HepG2 (cell line): Measurements from ENCODE around the gene ZBTB21. TPM values are rescaled to one million over a fixed set of nuclear protein-coding genes. Genes with fewer than 3 reads are reported as not detected.

Experiments
- ARID3A ChIP-seq: IDR thresholded peaks from 2 replicates; pipeline ENCODE4 v1.6.1; 2012; ENCODE audit warnings: low read depth, low read length, improper control_type of control experiment
- CBFB ChIP-seq: sonication (generic); formaldehyde crosslinking; IDR thresholded peaks from 2 replicates; pipeline ENCODE4 v1.4.0; 2020; ENCODE audit warnings: missing genetic modification reagents
- CTCF ChIP-seq: sonication (generic); formaldehyde crosslinking; IDR thresholded peaks from 2 replicates; pipeline ENCODE4 v1.5.0; 2020; ENCODE audit warnings: mild to moderate bottlenecking, missing genetic modification reagents, moderate library complexity
- DMAP1 ChIP-seq: IDR thresholded peaks from 2 replicates; pipeline ENCODE4 v1.6.1; 2016
- GPN1 ChIP-seq: sonication (generic); formaldehyde crosslinking; IDR thresholded peaks from 2 replicates; pipeline ENCODE4 v1.5.1; 2020; ENCODE audit warnings: missing genetic modification reagents, borderline replicate concordance
- KLF15 ChIP-seq: sonication (generic); formaldehyde crosslinking; IDR thresholded peaks from 2 replicates; pipeline ENCODE4 v1.8.1; 2023; ENCODE audit warnings: borderline replicate concordance, mild to moderate bottlenecking, inconsistent platforms, missing genetic modification reagents, mixed read lengths
- LBX2 ChIP-seq: sonication (generic); formaldehyde crosslinking; IDR thresholded peaks from 2 replicates; pipeline ENCODE4 v1.5.0; 2020; ENCODE audit warnings: missing genetic modification reagents, mild to moderate bottlenecking, borderline replicate concordance
- LRRFIP1 ChIP-seq: sonication (generic); formaldehyde crosslinking; conservative IDR thresholded peaks from 2 replicates; pipeline ENCODE4 v1.4.0; 2020; ENCODE audit warnings: missing genetic modification reagents
- MAF1 ChIP-seq: sonication (generic); formaldehyde crosslinking; IDR thresholded peaks from 2 replicates; pipeline ENCODE4 v1.5.0; 2020; ENCODE audit warnings: missing genetic modification reagents, borderline replicate concordance
- MAZ ChIP-seq, 2 experiments: sonication (generic) in 1 of 2; formaldehyde crosslinking in 1 of 2; IDR thresholded peaks; 2 replicates each; pipeline versions ENCODE4 v1.5.0 to v1.6.1; 2012 to 2020; ENCODE audit warnings: low read depth in 2 of 2, mild to moderate bottlenecking in 2 of 2, borderline replicate concordance in 1 of 2, improper control_type of control experiment in 1 of 2, low read length in 1 of 2, missing genetic modification reagents in 1 of 2, moderate library complexity in 1 of 2
- MTA3 ChIP-seq: sonication (generic); formaldehyde crosslinking; IDR thresholded peaks from 2 replicates; pipeline ENCODE4 v1.4.0; 2020; ENCODE audit warnings: missing genetic modification reagents
- SP5 ChIP-seq: IDR thresholded peaks from 2 replicates; pipeline ENCODE4 v1.6.1; 2016; ENCODE audit warnings: low read depth, borderline replicate concordance
- TCF7 ChIP-seq: sonication (generic); IDR thresholded peaks from 2 replicates; pipeline ENCODE4 v1.6.1; 2016; ENCODE audit warnings: antibody characterized with exemption, low read depth
- TFE3 ChIP-seq: IDR thresholded peaks from 2 replicates; pipeline ENCODE4 v1.6.1; 2016
- ZFP37 ChIP-seq: sonication (generic); formaldehyde crosslinking; IDR thresholded peaks from 2 replicates; pipeline ENCODE4 v1.4.0; 2020; ENCODE audit warnings: missing genetic modification reagents, borderline replicate concordance
- ZKSCAN1 ChIP-seq: fragments of 150-350 bp; IDR thresholded peaks from 2 replicates; pipeline ENCODE4 v1.6.1; 2014; ENCODE audit warnings: low read length
- ZNF230 ChIP-seq: sonication (generic); formaldehyde crosslinking; IDR thresholded peaks from 2 replicates; pipeline ENCODE4 v1.4.0; 2020; ENCODE audit warnings: mild to moderate bottlenecking, missing genetic modification reagents
- ZNF484 ChIP-seq: sonication (generic); formaldehyde crosslinking; IDR thresholded peaks from 2 replicates; pipeline ENCODE4 v1.5.1; 2020; ENCODE audit warnings: mild to moderate bottlenecking, low read depth, missing genetic modification reagents, borderline replicate concordance
- ZNF557 ChIP-seq: sonication (generic); formaldehyde crosslinking; IDR thresholded peaks from 2 replicates; pipeline ENCODE4 v1.4.0; 2020; ENCODE audit warnings: missing genetic modification reagents
- ZNF562 ChIP-seq: sonication (generic); formaldehyde crosslinking; IDR thresholded peaks from 2 replicates; pipeline ENCODE4 v1.8.0; 2022; ENCODE audit warnings: missing genetic modification reagents, borderline replicate concordance
- ZNF678 ChIP-seq: sonication (generic); formaldehyde crosslinking; IDR thresholded peaks from 2 replicates; pipeline ENCODE4 v1.4.0; 2020; ENCODE audit warnings: mild to moderate bottlenecking, missing genetic modification reagents
- ZNF883 ChIP-seq: sonication (generic); formaldehyde crosslinking; IDR thresholded peaks from 2 replicates; pipeline ENCODE4 v1.5.1; 2020; ENCODE audit warnings: mild to moderate bottlenecking, missing genetic modification reagents; ENCODE audit errors: not compliant biosample characterization
- polyA plus RNA-seq, 8 experiments: library from polyadenylated mRNA; depleted of rRNA in 3 of 8; stranded (reverse) in 7 of 8; unstranded in 1 of 8; fragments of >200 nt; fragmentation: Illumina TruSeq in 4 of 8; extraction: Trizol in 4 of 8; gene quantifications; 2 replicates each; pipeline versions ENCODE4 v1.2.1 to v1.2.3, GENCODE V29; 2011 to 2016; ENCODE audit warnings: low read depth in 4 of 8, missing spikeins in 1 of 8, mixed read lengths in 1 of 8; ENCODE audit not compliant: insufficient read depth in 1 of 8
- total RNA-seq, 5 experiments: library from RNA; depleted of rRNA; stranded (reverse); fragments of >200 nt; fragmentation: Illumina TruSeq; extraction: Trizol; gene quantifications; 2 replicates each; pipeline ENCODE4 v1.2.3, GENCODE V29; 2016; ENCODE audit warnings: low read depth in 1 of 5

ZBTB21 gene
- total and polyA plus RNA-seq, 2 of the 13 experiments (the other 11 are each of a cell fraction or from before 2014, with no cell fraction given), result 4.5 to 6.1 TPM

- TF ChIP-seq ZNF557 (CRISPR knock-in tag) (no peak), ARID3A (no peak), LBX2 (CRISPR knock-in tag) (no peak), CBFB (CRISPR knock-in tag) (peak; percentile 63; the same call in 1 of the 2 replicates), ZNF484 (CRISPR knock-in tag) (no peak), ZNF678 (CRISPR knock-in tag) (no peak), MTA3 (CRISPR knock-in tag) (no peak), KLF15 (CRISPR knock-in tag) (no peak), ZKSCAN1 (no peak), ZFP37 (CRISPR knock-in tag) (no peak), ZNF230 (CRISPR knock-in tag) (no peak), GPN1 (CRISPR knock-in tag) (no peak), TFE3 (CRISPR knock-in tag) (no peak), ZNF562 (CRISPR knock-in tag) (no peak), ZNF883 (CRISPR knock-in tag) (no peak), SP5 (CRISPR knock-in tag) (no peak), CTCF (CRISPR knock-in tag) (peak; percentile 52), MAF1 (CRISPR knock-in tag) (no peak), LRRFIP1 (CRISPR knock-in tag) (no peak), MAZ (IDR thresholded peaks at IDR 0.05; ENCODE audit: borderline replicate concordance, low read depth, low read length) (no peak), MAZ (CRISPR knock-in tag; IDR thresholded peaks at IDR 0.05; ENCODE audit: low read depth) (peak; percentile 14; the same call in 1 of the 2 replicates), TCF7 (no peak), DMAP1 (CRISPR knock-in tag) (peak; percentile 19; the same call in 1 of the 2 replicates)
Measured at GRCh38 chr21:42009018-42009830, 936 bp downstream of the ZBTB21 start (continued).
